GM13977 (cell line): ENCODE data around the gene ZSCAN20.
A peak's percentile ranks its signal among the peaks of the same experiment; 100 is the strongest.

Experiments
- DNase-seq: peaks from one replicate; pipeline ENCODE4 v3.0.0; 2012; ENCODE audit warnings: low spot score
- CTCF ChIP-seq: IDR thresholded peaks from 2 replicates; pipeline ENCODE4 v1.5.1; 2012; ENCODE audit warnings: mild to moderate bottlenecking, control low read depth; ENCODE audit not compliant: insufficient read depth; ENCODE audit errors: extremely low read depth, missing control alignments
- in situ Hi-C: fragments of 300-500 bp; cut with MboI; formaldehyde crosslinking; loops from one replicate; pipeline ENCODE4 v1.12.0; 2022; ENCODE audit warnings: low sequenced_read_pairs, low pct_unique_long_range_greater_than_20kb, mixed read lengths, inconsistent platforms; ENCODE audit not compliant: unreplicated experiment

Gene ZSCAN20

GRCh38 chr1:33456502-33456886 is 16.0 kb upstream of the ZSCAN20 start:
- no peak for DNase-seq
- TF ChIP-seq CTCF: no peak
- in situ Hi-C loops: no loop called here

GRCh38 chr1:33459691-33460090 is 12.8 kb upstream of the ZSCAN20 start:
- TF ChIP-seq CTCF: no peak
- DNase-seq: no peak
- in situ Hi-C loops: loop anchor here (10.0 kb wide), 1 partner anchor 85 kb away; no protein-coding TSS in a partner anchor

- in situ Hi-C loops: loop anchor here (10.0 kb wide), 1 partner anchor 85 kb away; no protein-coding TSS in a partner anchor
- DNase-seq: no peak
- TF ChIP-seq CTCF: no peak
Measured at GRCh38 chr1:33460144-33460543, 12.3 kb upstream of the ZSCAN20 start.

GRCh38 chr1:33460947-33461629 is 11.4 kb upstream of the ZSCAN20 start:
- in situ Hi-C loops: loop anchor here (10.0 kb wide), 1 partner anchor 86 kb away; no protein-coding TSS in a partner anchor
- TF ChIP-seq CTCF: no peak
- peak; percentile 64 for DNase-seq

GRCh38 chr1:33462405-33463164 is 9.9 kb upstream of the ZSCAN20 start:
- in situ Hi-C loops: loop anchor here (10.0 kb wide), 1 partner anchor 88 kb away; no protein-coding TSS in a partner anchor

More at GRCh38 chr1:33462405-33463164, 9.9 kb upstream of the ZSCAN20 start:
- no peak for DNase-seq
- TF ChIP-seq CTCF: no peak
